GM19351 (cell line): ENCODE data around the gene WIPF1.

Source experiments
- ATAC-seq: cut with Tn5 transposase; IDR thresholded peaks from one replicate; pipeline ENCODE4 v1.9.1; 2021; ENCODE audit warnings: mild to moderate bottlenecking, moderate library complexity; ENCODE audit not compliant: unreplicated experiment

Gene WIPF1

GRCh38 chr2:174595891-174596397 is 1.7 kb downstream of the WIPF1 start:
- ATAC-seq, result no peak

GRCh38 chr2:174595116-174595809 is 2.3 kb downstream of the WIPF1 start:
- no peak for ATAC-seq

GRCh38 chr2:174594456-174594855 is 3.1 kb downstream of the WIPF1 start:
- ATAC-seq, result no peak

GRCh38 chr2:174593574-174594203 is 3.9 kb downstream of the WIPF1 start:
- ATAC-seq, result peak; percentile 62

- ATAC-seq, result no peak
Measured at GRCh38 chr2:174593041-174593440, 4.6 kb downstream of the WIPF1 start.

GRCh38 chr2:174591740-174592139 is 5.9 kb downstream of the WIPF1 start:
- no peak for ATAC-seq

GRCh38 chr2:174590928-174591648 is 6.5 kb downstream of the WIPF1 start:
- no peak for ATAC-seq

GRCh38 chr2:174590346-174590745 is 7.3 kb downstream of the WIPF1 start:
- ATAC-seq, result no peak

GRCh38 chr2:174589334-174589733 is 8.3 kb downstream of the WIPF1 start:
- no peak for ATAC-seq

GRCh38 chr2:174588463-174588862 is 9.1 kb downstream of the WIPF1 start:
- no peak for ATAC-seq

GRCh38 chr2:174587579-174587978 is 10.0 kb downstream of the WIPF1 start:
- no peak for ATAC-seq

- no peak for ATAC-seq
Measured at GRCh38 chr2:174586418-174587295, 10.9 kb downstream of the WIPF1 start.

GRCh38 chr2:174585657-174586252 is 11.8 kb downstream of the WIPF1 start:
- no peak for ATAC-seq

GRCh38 chr2:174585146-174585545 is 12.5 kb downstream of the WIPF1 start:
- ATAC-seq, result no peak

GRCh38 chr2:174581491-174581890 is 16.1 kb downstream of the WIPF1 start:
- ATAC-seq, result no peak

- ATAC-seq, result no peak
Measured at GRCh38 chr2:174580951-174581350, 16.7 kb downstream of the WIPF1 start.

GRCh38 chr2:174577967-174578589 is 19.5 kb downstream of the WIPF1 start:
- ATAC-seq, result peak; percentile 72

- ATAC-seq, result no peak
Measured at GRCh38 chr2:174575124-174575776, 22.4 kb downstream of the WIPF1 start.

- no peak for ATAC-seq
Measured at GRCh38 chr2:174574657-174575056, 22.9 kb downstream of the WIPF1 start.
